Erythroblast (primary cell): ENCODE measurements around the gene ADGRD1.

Experiments
- GATA1 ChIP-seq: IDR thresholded peaks from 2 replicates; pipeline ENCODE4 v1.6.1; 2011; ENCODE audit warnings: low read depth, mild to moderate bottlenecking, control low read depth, low read length, moderate library complexity
- POLR2A ChIP-seq: IDR thresholded peaks from 2 replicates; pipeline ENCODE4 v1.6.1; 2011; ENCODE audit warnings: mild to moderate bottlenecking, low read length

DNA sequence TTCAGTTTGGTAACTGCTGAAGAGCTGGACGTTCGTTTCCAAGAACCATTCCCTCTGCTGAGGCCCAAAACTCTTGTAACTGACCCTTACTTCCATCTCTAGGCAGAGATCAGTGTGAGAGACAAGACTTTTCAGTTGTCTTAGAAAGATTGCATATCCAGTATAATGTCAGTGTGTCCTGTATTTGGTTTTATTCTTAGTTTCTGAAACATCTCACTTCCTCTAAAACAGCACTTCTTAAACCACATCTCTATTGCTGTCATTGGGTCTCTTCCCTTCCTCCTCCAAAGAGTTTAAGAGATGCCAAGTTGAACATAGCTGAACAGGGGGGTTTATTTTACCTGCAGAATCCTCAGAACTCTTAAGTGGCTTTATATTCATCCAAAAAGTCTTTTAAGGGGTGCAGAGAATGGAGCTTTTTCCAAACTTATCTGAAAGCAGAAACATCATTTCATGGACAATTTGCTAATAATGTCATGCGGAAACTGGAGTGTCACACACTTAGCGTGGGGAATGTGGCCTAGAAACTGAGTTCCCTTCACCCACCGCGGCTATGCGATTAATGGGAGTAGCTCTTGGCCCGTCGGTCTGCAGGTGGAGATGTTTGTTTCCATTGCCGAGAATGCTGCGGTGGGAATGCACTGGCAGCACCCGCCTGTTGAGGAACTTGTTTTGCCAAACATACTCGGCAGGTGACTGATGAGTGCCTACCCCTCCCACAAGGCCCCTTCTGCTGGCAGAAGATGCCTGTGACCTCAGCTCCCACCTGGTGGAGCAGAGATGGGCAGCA is 148.2 kb downstream of the ADGRD1 start:
- TF ChIP-seq POLR2A (no peak), GATA1 (no peak)
